HepG2 (cell line): ENCODE measurements around the gene ZNF138. TPM values are rescaled to one million over a fixed set of nuclear protein-coding genes. Genes with fewer than 3 reads are reported as not detected.

Experiments used
- ATAC-seq: fragments of 200-7000 bp; cut with Tn5 transposase; 3 replicates; pipeline ENCODE4 v1.9.1; 2020; ENCODE audit warnings: mild to moderate bottlenecking, moderate library complexity
- BruUV-seq: library from RNA; stranded (reverse); fragments of 400-500 nt; replicated peaks from 2 replicates; lab custom pipeline; 2021; lab: Mats Ljungman, UMichigan
- CTCF ChIA-PET: fragments of 300-600 bp; formaldehyde crosslinking; extraction: SDS; loops from one replicate; lab custom pipeline; 2021; ENCODE audit warnings: low total read pairs, inconsistent platforms, low intra/inter-chr PET ratio; lab: Yijun Ruan, JAX
- POLR2A ChIA-PET: fragments of 350-600 bp; sonication (Branson Sonifier 250); formaldehyde crosslinking; loops from one replicate; lab custom pipeline; 2020; ENCODE audit warnings: antibody characterized with exemption, inconsistent platforms; lab: Yijun Ruan, JAX
- DNase-seq: peaks from one replicate; pipeline ENCODE4 v3.0.0-alpha.2; 2015; ENCODE audit warnings: low spot score
- FAIRE-seq: peaks from 3 replicates; lab custom pipeline; 2011; peaks lifted over from hg19 to GRCh38; lab: Jason Lieb, UNC
- H2AFZ ChIP-seq: one replicate; pipeline ENCODE4 v1.6.1; 2011; ENCODE audit warnings: low read length, inconsistent platforms
- H3K27ac ChIP-seq: fragments of 300-600 bp; 3 replicates; pipeline ENCODE4 v1.8.0; 2011; ENCODE audit warnings: mixed run types, mild to moderate bottlenecking, mixed read lengths, low read length, inconsistent platforms; ENCODE audit not compliant: insufficient read depth; ENCODE audit errors: extremely low read length
- H3K27me3 ChIP-seq, 2 experiments: fragments of 200-600 bp in 1 of 2; 2 replicates in 1 of 2; 3 replicates in 1 of 2; pipeline versions ENCODE4 v1.6.0 to v1.8.0; 2011; ENCODE audit warnings: low read length in 2 of 2, mild to moderate bottlenecking in 2 of 2, moderate library complexity in 2 of 2, inconsistent platforms in 1 of 2; ENCODE audit not compliant: insufficient read depth in 2 of 2, control insufficient read depth in 1 of 2
- H3K36me3 ChIP-seq, 2 experiments: fragments of 200-600 bp in 1 of 2; replicated peaks in 1 of 2; 2 replicates in 1 of 2; 3 replicates in 1 of 2; pipeline versions ENCODE4 v1.5.1 to v1.8.0; 2011; ENCODE audit warnings: low read length in 2 of 2, inconsistent platforms in 1 of 2; ENCODE audit not compliant: insufficient read depth in 2 of 2, control insufficient read depth in 1 of 2
- H3K4me1 ChIP-seq: 2 replicates; pipeline ENCODE4 v1.5.1; 2012; ENCODE audit warnings: low read length, inconsistent platforms; ENCODE audit not compliant: insufficient read depth
- H3K4me2 ChIP-seq: 2 replicates; pipeline ENCODE4 v1.6.0; 2011; ENCODE audit warnings: low read depth, low read length, inconsistent platforms
- H3K4me3 ChIP-seq, 3 experiments: fragments of 200-600 bp in 1 of 3; sonication (generic), shearing (Covaris generic) in 1 of 3; replicated peaks in 1 of 3; 2 replicates each; pipeline ENCODE4 v1.5.1; 2011 to 2016; ENCODE audit warnings: low read length in 3 of 3, inconsistent platforms in 2 of 3, low read depth in 2 of 3, mild to moderate bottlenecking in 2 of 3, control low read depth in 1 of 3, mixed read lengths in 1 of 3; ENCODE audit not compliant: insufficient read depth in 1 of 3
- H3K79me2 ChIP-seq: one replicate; pipeline ENCODE4 v1.6.1; 2011; ENCODE audit warnings: low read length, inconsistent platforms; ENCODE audit not compliant: insufficient read depth
- H3K9ac ChIP-seq: 2 replicates; pipeline ENCODE4 v1.6.0; 2011; ENCODE audit warnings: mild to moderate bottlenecking, low read depth, low read length, inconsistent platforms; ENCODE audit not compliant: insufficient read depth
- H3K9me3 ChIP-seq: 2 replicates; pipeline ENCODE4 v1.5.1; 2012; ENCODE audit warnings: mild to moderate bottlenecking, low read length
- H4K20me1 ChIP-seq: 2 replicates; pipeline ENCODE4 v1.6.0; 2011; ENCODE audit warnings: inconsistent platforms, mild to moderate bottlenecking, low read length, moderate library complexity; ENCODE audit not compliant: insufficient read depth
- EP300 ChIP-seq, 3 experiments: sonication (generic) in 1 of 3; formaldehyde crosslinking in 1 of 3; IDR thresholded peaks; 2 replicates each; pipeline versions ENCODE4 v1.5.1 to v1.6.1; 2011 to 2020; ENCODE audit warnings: low read depth in 2 of 3, low read length in 2 of 3, borderline replicate concordance in 1 of 3, improper control_type of control experiment in 1 of 3, mild to moderate bottlenecking in 1 of 3, missing genetic modification reagents in 1 of 3, moderate library complexity in 1 of 3
- HNRNPK ChIP-seq: fragments of 200-400 bp; formaldehyde crosslinking; IDR thresholded peaks from 2 replicates; pipeline ENCODE4 v1.6.1; 2018; ENCODE audit warnings: low read length, low read depth, moderate library complexity, mild to moderate bottlenecking; ENCODE audit not compliant: poor library complexity, severe bottlenecking
- IRX3 ChIP-seq: sonication (generic); formaldehyde crosslinking; IDR thresholded peaks from 2 replicates; pipeline ENCODE4 v1.8.1; 2023; ENCODE audit warnings: mild to moderate bottlenecking, low read depth, missing genetic modification reagents, borderline replicate concordance
- KLF12 ChIP-seq: sonication (generic); formaldehyde crosslinking; IDR thresholded peaks from 2 replicates; pipeline ENCODE4 v1.4.0; 2020; ENCODE audit warnings: missing genetic modification reagents, borderline replicate concordance
- MBD4 ChIP-seq: IDR thresholded peaks from 2 replicates; pipeline ENCODE4 v1.6.1; 2012; ENCODE audit warnings: low read length, inconsistent platforms, borderline replicate concordance
- MED1 ChIP-seq: sonication (generic); formaldehyde crosslinking; IDR thresholded peaks from 2 replicates; pipeline ENCODE4 v1.4.0; 2020; ENCODE audit warnings: missing genetic modification reagents
- NFE2L1 ChIP-seq: sonication (generic); formaldehyde crosslinking; IDR thresholded peaks from 2 replicates; pipeline ENCODE4 v1.4.0; 2020; ENCODE audit warnings: missing genetic modification reagents, mild to moderate bottlenecking, borderline replicate concordance
- ZGPAT ChIP-seq: IDR thresholded peaks from 2 replicates; pipeline ENCODE4 v1.6.1; 2016; ENCODE audit warnings: mild to moderate bottlenecking
- ZKSCAN8 ChIP-seq: IDR thresholded peaks from 2 replicates; pipeline ENCODE4 v1.6.1; 2016; ENCODE audit warnings: borderline replicate concordance, missing genetic modification reagents, missing compliant biosample characterization
- ZNF12 ChIP-seq: sonication (generic); formaldehyde crosslinking; IDR thresholded peaks from 2 replicates; pipeline ENCODE4 v1.5.0; 2020; ENCODE audit warnings: missing genetic modification reagents
- ZNF331 ChIP-seq: sonication (generic); formaldehyde crosslinking; IDR thresholded peaks from 2 replicates; pipeline ENCODE4 v1.4.0; 2020; ENCODE audit warnings: missing genetic modification reagents
- ZNF350 ChIP-seq: sonication (generic); formaldehyde crosslinking; IDR thresholded peaks from 2 replicates; pipeline ENCODE4 v1.4.0; 2020; ENCODE audit warnings: mild to moderate bottlenecking, low read depth, missing genetic modification reagents, borderline replicate concordance
- ZNF740 ChIP-seq: sonication (generic); formaldehyde crosslinking; IDR thresholded peaks from 2 replicates; pipeline ENCODE4 v1.4.0; 2020; ENCODE audit warnings: missing genetic modification reagents
- ZNF784 ChIP-seq: sonication (generic); formaldehyde crosslinking; IDR thresholded peaks from 2 replicates; pipeline ENCODE4 v1.5.1; 2020; ENCODE audit warnings: missing genetic modification reagents, mild to moderate bottlenecking, borderline replicate concordance
- ZXDC ChIP-seq: sonication (generic); formaldehyde crosslinking; IDR thresholded peaks from 2 replicates; pipeline ENCODE4 v1.5.0; 2020; ENCODE audit warnings: mild to moderate bottlenecking, missing genetic modification reagents
- WGBS: methylation state at CpG from one replicate; pipeline ENCODE4 v1.1.6; 2017; ENCODE audit warnings: low lambda C conversion rate; 5-methylcytosine and 5-hydroxymethylcytosine counted together
- in situ Hi-C: cut with HindIII; loops from 2 replicates; pipeline ENCODE4 v1.10.0; 2017; ENCODE audit warnings: low pct_unique_long_range_greater_than_20kb; ENCODE audit not compliant: extremely low pct_ligation_motif_present
- intact Hi-C: fragments of 100-400 bp; cut with micrococcal nuclease; formaldehyde crosslinking; loops from one replicate; pipeline ENCODE4 v1.10.0; 2022; ENCODE audit not compliant: unreplicated experiment
- polyA plus RNA-seq, 8 experiments: library from polyadenylated mRNA; depleted of rRNA in 3 of 8; stranded (reverse) in 7 of 8; unstranded in 1 of 8; fragments of >200 nt; fragmentation: Illumina TruSeq in 4 of 8; extraction: Trizol in 4 of 8; gene quantifications; 2 replicates each; pipeline versions ENCODE4 v1.2.1 to v1.2.3, GENCODE V29; 2011 to 2016; ENCODE audit warnings: low read depth in 4 of 8, missing spikeins in 1 of 8, mixed read lengths in 1 of 8; ENCODE audit not compliant: insufficient read depth in 1 of 8
- total RNA-seq, 5 experiments: library from RNA; depleted of rRNA; stranded (reverse); fragments of >200 nt; fragmentation: Illumina TruSeq; extraction: Trizol; gene quantifications; 2 replicates each; pipeline ENCODE4 v1.2.3, GENCODE V29; 2016; ENCODE audit warnings: low read depth in 1 of 5

ZNF138 gene
- total and polyA plus RNA-seq, 2 of the 13 experiments (the other 11 are each of a cell fraction or from before 2014, with no cell fraction given) = 2.7 to 5.8 TPM

GRCh38 chr7:64849924-64850499 is 55.8 kb downstream of the ZNF138 start (continued):
- TF ChIP-seq ZNF350 (CRISPR knock-in tag) = no peak
- no peak for TF ChIP-seq MED1 (CRISPR knock-in tag)
- no peak for TF ChIP-seq ZGPAT (CRISPR knock-in tag)
- TF ChIP-seq ZKSCAN8 (CRISPR knock-in tag) = no peak
- no peak for TF ChIP-seq ZXDC (CRISPR knock-in tag)
- no peak for TF ChIP-seq EP300 (IDR thresholded peaks at IDR 0.05; ENCODE audit: low read depth in 2 of 2, low read length in 2 of 2)
- TF ChIP-seq EP300 (CRISPR knock-in tag; IDR thresholded peaks at IDR 0.05; ENCODE audit: borderline replicate concordance) = no peak
- no peak for TF ChIP-seq KLF12 (CRISPR knock-in tag)

GRCh38 chr7:64853679-64854078 is 59.5 kb downstream of the ZNF138 start:
- Histone ChIP-seq H3K4me3 (no peak overlapping the region), H2AFZ (no peak overlapping the region), H3K79me2 (no peaks in the 10 kb centered on the region), H3K4me1 (no peaks in the 10 kb centered on the region), H3K9ac (no peak overlapping the region), H3K27ac (no peak overlapping the region), H3K4me2 (no peak overlapping the region), H3K9me3 (no peaks in the 10 kb centered on the region), H3K27me3 (peaks cover 0 to 4% of the 10 kb centered on the region in 2 experiments; a peak in 1 of 5 replicates), H4K20me1 (no peaks in the 10 kb centered on the region), H3K36me3 (no peaks in the 10 kb centered on the region)
- no TSS peak for BruUV-seq
- WGBS = 4% methylated on average over 4 of the region's 4 CpGs
- CTCF ChIA-PET = no interaction called here
- intact Hi-C loops (no loop called here), in situ Hi-C loops (no loop called here)
- ATAC-seq = no peak
- DNase-seq = no peak
- no peak for FAIRE-seq
- POLR2A ChIA-PET = no interaction called here
- no peak for TF ChIP-seq ZNF784 (CRISPR knock-in tag)
- TF ChIP-seq ZNF740 (CRISPR knock-in tag) = no peak
- TF ChIP-seq MBD4 = no peak
- TF ChIP-seq NFE2L1 (CRISPR knock-in tag) = no peak
- TF ChIP-seq ZNF331 = no peak
- no peak for TF ChIP-seq ZNF12
- no peak for TF ChIP-seq IRX3
- TF ChIP-seq HNRNPK = no peak
